Measurements from ENCODE around the gene TRAK2. TPM values are rescaled to one million over a fixed set of nuclear protein-coding genes. Genes with fewer than 3 reads are reported as not detected.
A peak's percentile ranks its signal among the peaks of the same experiment; 100 is the strongest.

The TRAK2 gene
- total RNA-seq, 1 donor from 2014 or later: 26.6 TPM

- Histone ChIP-seq H3K4me3 (ENCODE audit: low read depth, low read length) (no peak overlapping the region), H3K27me3 (ENCODE audit: control insufficient read depth, insufficient read depth, low read length) (no peaks in the 10 kb centered on the region), H3K36me3 (ENCODE audit: control insufficient read depth, insufficient read depth, low read length) (no peaks in the 10 kb centered on the region)
- DNase-seq (ENCODE audit: low read depth): no peak
- TF ChIP-seq, protein P1, sequence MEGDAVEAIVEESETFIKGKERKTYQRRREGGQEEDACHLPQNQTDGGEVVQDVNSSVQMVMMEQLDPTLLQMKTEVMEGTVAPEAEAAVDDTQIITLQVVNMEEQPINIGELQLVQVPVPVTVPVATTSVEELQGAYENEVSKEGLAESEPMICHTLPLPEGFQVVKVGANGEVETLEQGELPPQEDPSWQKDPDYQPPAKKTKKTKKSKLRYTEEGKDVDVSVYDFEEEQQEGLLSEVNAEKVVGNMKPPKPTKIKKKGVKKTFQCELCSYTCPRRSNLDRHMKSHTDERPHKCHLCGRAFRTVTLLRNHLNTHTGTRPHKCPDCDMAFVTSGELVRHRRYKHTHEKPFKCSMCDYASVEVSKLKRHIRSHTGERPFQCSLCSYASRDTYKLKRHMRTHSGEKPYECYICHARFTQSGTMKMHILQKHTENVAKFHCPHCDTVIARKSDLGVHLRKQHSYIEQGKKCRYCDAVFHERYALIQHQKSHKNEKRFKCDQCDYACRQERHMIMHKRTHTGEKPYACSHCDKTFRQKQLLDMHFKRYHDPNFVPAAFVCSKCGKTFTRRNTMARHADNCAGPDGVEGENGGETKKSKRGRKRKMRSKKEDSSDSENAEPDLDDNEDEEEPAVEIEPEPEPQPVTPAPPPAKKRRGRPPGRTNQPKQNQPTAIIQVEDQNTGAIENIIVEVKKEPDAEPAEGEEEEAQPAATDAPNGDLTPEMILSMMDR (IDR thresholded peaks at IDR 0.05; ENCODE audit: insufficient read depth, low read length, poor library complexity, severe bottlenecking): no peak
Measured at GRCh38 chr2:201358684-201359083, 92.6 kb downstream of the TRAK2 start.

DNA sequence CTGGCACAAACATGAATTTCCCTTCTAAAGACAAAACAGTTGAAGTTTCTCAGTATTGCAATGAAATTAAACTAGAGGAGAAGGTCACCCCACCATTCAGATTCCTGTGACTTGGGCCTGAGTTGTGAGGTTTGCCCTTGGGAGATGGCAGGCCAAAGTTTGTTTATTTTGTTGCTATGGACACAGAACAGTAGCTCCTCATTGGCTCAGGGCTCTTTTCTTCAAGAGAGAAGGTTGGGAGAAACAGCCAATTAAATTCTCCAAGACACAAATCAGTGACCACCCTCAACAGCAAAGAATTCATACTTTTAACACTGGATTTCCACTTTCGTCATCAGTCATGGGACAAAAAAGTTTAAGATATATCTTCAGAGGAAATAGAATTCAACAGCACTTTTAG is 94.0 kb downstream of the TRAK2 start, which contains the start of gene FLACC1:
TSS of gene FLACC1 (minus strand) at position 125 of the 400 bp plus-strand sequence. CDS start 5,941 bp downstream, outside the sequence.
- TF ChIP-seq, protein P1 (IDR thresholded peaks at IDR 0.05; ENCODE audit: insufficient read depth, low read length, poor library complexity, severe bottlenecking): no peak
- Histone ChIP-seq H3K4me3 (ENCODE audit: low read depth, low read length) (no peak within 1 kb of the TSS), H3K36me3 (ENCODE audit: control insufficient read depth, insufficient read depth, low read length) (no peaks in the 10 kb centered on the region), H3K27me3 (ENCODE audit: control insufficient read depth, insufficient read depth, low read length) (no peaks in the 10 kb centered on the region)
- DNase-seq (ENCODE audit: low read depth): peak; percentile 31

DNA sequence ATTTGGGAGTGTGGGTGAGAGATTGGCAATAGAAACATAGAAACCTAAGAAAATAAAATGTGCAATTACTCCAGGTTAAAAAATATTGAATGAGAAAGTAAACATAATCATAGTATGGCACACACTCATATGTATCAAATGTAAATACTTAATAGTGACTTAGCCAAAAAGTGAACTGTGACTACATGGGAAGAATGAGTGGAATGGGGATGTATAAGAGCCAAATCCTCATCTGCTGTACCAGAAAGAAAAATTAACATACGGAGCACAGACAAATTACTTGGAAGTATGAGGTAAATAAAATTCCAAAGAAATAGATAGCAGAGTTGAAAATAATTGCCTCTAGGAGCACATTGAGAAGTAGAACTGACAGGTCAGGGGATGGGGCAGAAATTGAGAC is 98.1 kb downstream of the TRAK2 start:
- no peaks in the 10 kb centered on the region for H3K27me3 ChIP-seq (ENCODE audit: control insufficient read depth, insufficient read depth, low read length)
- H3K36me3 ChIP-seq (ENCODE audit: control insufficient read depth, insufficient read depth, low read length): no peaks in the 10 kb centered on the region
- no peak for DNase-seq (ENCODE audit: low read depth)
- no peak overlapping the region for H3K4me3 ChIP-seq (ENCODE audit: low read depth, low read length)
- TF ChIP-seq, protein P1 (IDR thresholded peaks at IDR 0.05; ENCODE audit: insufficient read depth, low read length, poor library complexity, severe bottlenecking): no peak

DNA sequence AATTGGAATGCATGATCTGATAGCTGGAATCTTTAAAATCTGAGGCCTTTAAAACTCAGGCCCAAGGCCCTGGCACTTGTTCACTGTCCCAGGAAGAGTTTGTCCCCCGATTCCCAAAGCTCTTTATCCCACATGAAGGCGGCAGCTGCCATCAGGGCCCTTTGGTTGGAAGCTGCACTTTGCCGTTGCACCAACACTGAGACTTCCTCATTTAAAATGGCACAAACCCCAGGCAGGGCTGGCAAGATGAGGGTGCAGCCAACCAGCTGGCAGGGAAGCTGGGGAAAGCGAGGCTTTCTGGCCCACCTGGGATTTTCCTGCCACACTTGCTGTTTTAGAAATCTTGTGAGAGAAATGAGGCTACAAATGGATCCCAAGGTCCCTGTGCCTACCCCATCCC is 100.4 kb downstream of the TRAK2 start:
- DNase-seq (ENCODE audit: low read depth): no peak
- Histone ChIP-seq H3K4me3 (ENCODE audit: low read depth, low read length) (no peak overlapping the region), H3K27me3 (ENCODE audit: control insufficient read depth, insufficient read depth, low read length) (no peaks in the 10 kb centered on the region), H3K36me3 (ENCODE audit: control insufficient read depth, insufficient read depth, low read length) (no peaks in the 10 kb centered on the region)
- TF ChIP-seq, protein P1 (IDR thresholded peaks at IDR 0.05; ENCODE audit: insufficient read depth, low read length, poor library complexity, severe bottlenecking): no peak

DNA sequence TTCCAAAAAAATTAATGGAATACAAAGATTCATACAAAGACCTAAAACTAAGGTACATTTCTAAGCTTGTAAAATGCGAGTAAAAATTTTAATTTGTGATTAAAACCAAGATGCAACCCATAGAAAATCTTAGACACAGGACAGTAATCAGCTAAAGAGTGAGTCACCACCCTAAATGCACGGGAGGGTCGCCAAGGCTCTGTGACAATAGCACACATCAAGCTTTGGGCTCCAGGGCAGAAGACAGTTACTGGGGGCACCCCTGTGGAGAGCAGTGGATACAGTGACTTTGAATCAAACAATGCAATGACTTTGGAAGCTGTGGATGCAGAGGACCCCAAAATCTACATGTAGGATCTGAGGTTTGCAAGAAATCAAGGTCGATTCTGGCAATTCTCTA is 101.7 kb downstream of the TRAK2 start:
- no peak overlapping the region for H3K4me3 ChIP-seq (ENCODE audit: low read depth, low read length)
- H3K27me3 ChIP-seq (ENCODE audit: control insufficient read depth, insufficient read depth, low read length): no peaks in the 10 kb centered on the region
- no peaks in the 10 kb centered on the region for H3K36me3 ChIP-seq (ENCODE audit: control insufficient read depth, insufficient read depth, low read length)
- no peak for DNase-seq (ENCODE audit: low read depth)
- TF ChIP-seq, protein P1 (IDR thresholded peaks at IDR 0.05; ENCODE audit: insufficient read depth, low read length, poor library complexity, severe bottlenecking): no peak

DNA sequence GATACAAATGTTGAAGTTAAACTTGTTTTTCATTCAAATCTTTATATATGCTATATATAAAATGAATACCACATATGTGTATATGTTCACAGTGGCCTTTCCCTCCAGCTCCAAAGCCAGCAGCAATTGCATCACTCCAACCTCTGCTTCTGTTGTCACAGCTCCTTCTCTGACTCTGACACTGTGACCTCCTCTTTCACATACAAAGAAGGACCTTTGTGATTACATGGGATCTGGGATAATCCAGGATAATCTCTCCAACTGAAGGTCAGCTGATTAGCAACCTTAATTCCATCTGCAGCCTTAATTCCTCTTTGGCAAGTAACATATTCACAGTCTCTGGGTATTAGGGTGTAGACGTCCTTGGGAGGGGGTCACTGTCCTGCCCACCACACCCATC is 102.5 kb downstream of the TRAK2 start:
- no peaks in the 10 kb centered on the region for H3K36me3 ChIP-seq (ENCODE audit: control insufficient read depth, insufficient read depth, low read length)
- TF ChIP-seq, protein P1 (IDR thresholded peaks at IDR 0.05; ENCODE audit: insufficient read depth, low read length, poor library complexity, severe bottlenecking): no peak
- H3K4me3 ChIP-seq (ENCODE audit: low read depth, low read length): no peak overlapping the region
- no peaks in the 10 kb centered on the region for H3K27me3 ChIP-seq (ENCODE audit: control insufficient read depth, insufficient read depth, low read length)
- no peak for DNase-seq (ENCODE audit: low read depth)

Measured in kidney epithelial cell (primary cell).